ENCODE measurements around the gene IGFL2. TPM values are rescaled to one million over a fixed set of nuclear protein-coding genes. Genes with fewer than 3 reads are reported as not detected.

IGFL2 gene
- total and polyA plus RNA-seq, 9 of the 15 experiments (the other 6 are each of a cell fraction or from before 2014, with no cell fraction given) = 0.42 to 1.7 (median 0.75) TPM; not detected in 2

DNA sequence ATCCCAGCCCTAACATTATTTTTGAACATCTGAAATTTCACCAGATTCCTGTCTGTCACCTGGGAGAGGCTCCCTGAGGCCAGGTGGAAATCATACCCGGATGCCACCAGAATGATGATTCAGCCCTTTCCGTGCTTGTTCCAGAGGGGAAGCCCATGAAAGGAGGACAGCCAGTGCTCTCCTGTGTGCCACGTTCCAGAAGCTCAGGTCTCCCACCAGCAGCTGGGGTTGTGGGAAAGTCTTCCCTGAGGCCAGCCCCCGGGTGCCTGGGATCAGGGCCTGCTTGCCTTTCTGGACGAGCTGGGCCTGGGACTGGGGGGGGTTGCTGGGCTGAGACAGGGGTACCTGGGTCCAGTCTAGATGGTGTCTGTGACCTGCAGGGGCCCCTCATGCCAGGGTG is 56.0 kb downstream of the IGFL2 start (continued):
- TF ChIP-seq UBTF (IDR thresholded peaks at IDR 0.05; ENCODE audit: borderline replicate concordance in 1 of 2, low read depth in 2 of 2, low read length in 2 of 2) = no peak
- 0 out of 2 replicates have a peak, but pooled peaks have one; percentile 1 for TF ChIP-seq ZNF121 (CRISPR knock-in tag; conservative IDR thresholded peaks at IDR 0.05)
- peak; percentile 19; the same call in 1 of the 2 replicates for TF ChIP-seq C11orf30 (IDR thresholded peaks at IDR 0.05; ENCODE audit: low read depth)

- no TSS peak for BruUV-seq (replicated peaks)
- no peak overlapping the region for H3K4me2 ChIP-seq (ENCODE audit: insufficient read depth, low read length)
- in situ Hi-C loops (cut with MboI) (no loop called here), intact Hi-C loops (cut with micrococcal nuclease) (no loop called here)
- DNase-seq (ENCODE audit: extremely low read depth in 1 of 4, low spot score in 3 of 4) (peak in 1 of 4 experiments; percentile 33), FAIRE-seq (peak; percentile 57), ATAC-seq (peak; percentile 54)
- H3K36me3 ChIP-seq (ENCODE audit: control insufficient read depth, insufficient read depth, low read length) = no peaks in the 10 kb centered on the region
- H3K4me3 ChIP-seq = no peak overlapping the region
- ChIA-PET CTCF (ENCODE audit: low intra/inter-chr PET ratio) (no interaction called here), POLR2A (interaction anchor here (1.3 to 1.5 kb wide), 2 partner anchors 12 to 93 kb away, joined by 4 to 5 read pairs; no protein-coding TSS in a partner anchor)
- no peak overlapping the region; the same call in 1 of the 2 replicates for H2AFZ ChIP-seq (ENCODE audit: low read depth, low read length)
- no peaks in the 10 kb centered on the region for H4K20me1 ChIP-seq (replicated peaks; ENCODE audit: control insufficient read depth, insufficient read depth, low read length)
- peaks cover 0 to 5% of the 10 kb centered on the region in 2 experiments; a peak in 1 of 5 replicates for H3K27me3 ChIP-seq (ENCODE audit: control insufficient read depth in 2 of 2, insufficient read depth in 2 of 2, low read length in 2 of 2)
- peaks cover 5 to 10% of the 10 kb centered on the region in 2 experiments for H3K4me1 ChIP-seq (replicated peaks in 1 of 2; ENCODE audit: control insufficient read depth in 2 of 2, insufficient read depth in 2 of 2, low read length in 2 of 2)
- H3K9me1 ChIP-seq (ENCODE audit: control insufficient read depth, insufficient read depth, low read length) = no peaks in the 10 kb centered on the region
- H3K9ac ChIP-seq (ENCODE audit: insufficient read depth in 1 of 2, low read depth in 2 of 2, low read length in 2 of 2) = no peak overlapping the region
- 3% methylated on average over 6 of the region's 6 CpGs for WGBS (ENCODE audit: insufficient coverage, low coverage, missing lambda C conversion rate)
- H3K79me2 ChIP-seq (ENCODE audit: control insufficient read depth, insufficient read depth, low read length) = no peaks in the 10 kb centered on the region; the same call in 2 of the 3 replicates
- no peak overlapping the region for H3K27ac ChIP-seq (ENCODE audit: extremely low read depth, low read depth, low read length)
- no peaks in the 10 kb centered on the region; the same call in 1 of the 2 replicates for H3K9me3 ChIP-seq (replicated peaks; ENCODE audit: control insufficient read depth, insufficient read depth, low read depth, low read length)
- 0 out of 2 replicates have a peak, but pooled peaks have one; percentile 31 for TF ChIP-seq ESRRB (CRISPR knock-in tag; IDR thresholded peaks at IDR 0.05; ENCODE audit: borderline replicate concordance)
- TF ChIP-seq HNRNPK (IDR thresholded peaks at IDR 0.05; ENCODE audit: low read depth, low read length, poor library complexity, severe bottlenecking) = no peak
- TF ChIP-seq FOXA1 (IDR thresholded peaks at IDR 0.05; ENCODE audit: borderline replicate concordance) = no peak
- TF ChIP-seq ZNF134 (CRISPR knock-in tag; conservative IDR thresholded peaks at IDR 0.05) = no peak
- TF ChIP-seq GTF2E2 (tag; IDR thresholded peaks at IDR 0.05) = no peak
- TF ChIP-seq ZKSCAN8 (CRISPR knock-in tag; IDR thresholded peaks at IDR 0.05) = no peak
- no peak for TF ChIP-seq NR4A1 (CRISPR knock-in tag; IDR thresholded peaks at IDR 0.05)
- peak; percentile 21; the same call in 1 of the 2 replicates for TF ChIP-seq NR4A1 (tag; IDR thresholded peaks at IDR 0.05)
- no peak for TF ChIP-seq HEY1 (CRISPR knock-in tag; IDR thresholded peaks at IDR 0.05; ENCODE audit: borderline replicate concordance)
- TF ChIP-seq SREBF1 (IDR thresholded peaks at IDR 0.05; ENCODE audit: borderline replicate concordance, low read depth, low read length) = no peak
- no peak for TF ChIP-seq TFAM (CRISPR knock-in tag; conservative IDR thresholded peaks at IDR 0.05)
- TF ChIP-seq HNRNPLL (IDR thresholded peaks at IDR 0.05; ENCODE audit: low read depth, low read length, poor library complexity, severe bottlenecking) = no peak
- TF ChIP-seq ARID3B (CRISPR knock-in tag; IDR thresholded peaks at IDR 0.05; ENCODE audit: borderline replicate concordance) = no peak
- 0 out of 2 replicates have a peak, but pooled peaks have one; percentile 64 for TF ChIP-seq ELF4 (CRISPR knock-in tag; IDR thresholded peaks at IDR 0.05)
Observed at GRCh38 chr19:46205183-46205984, 57.3 kb downstream of the IGFL2 start.

All from K562 (cell line).